Left cardiac atrium (tissue), 4 donors: ENCODE data around the gene FASTK. TPM values are rescaled to one million over a fixed set of nuclear protein-coding genes. Genes with fewer than 3 reads are reported as not detected.

Experiments used
- ATAC-seq, 2 donors: fragments of 200-7000 bp; cut with Tn5 transposase; one replicate each; pipeline ENCODE4 v1.9.1; 2020; ENCODE audit warnings: mild to moderate bottlenecking in 2 of 2, moderate library complexity in 2 of 2
- DNase-seq: peaks from one replicate; pipeline ENCODE4 v3.0.0-alpha.2; 2020
- intact Hi-C, 2 donors: fragments of 100-400 bp; cut with DNase I; formaldehyde crosslinking; loops; one replicate each; pipeline versions ENCODE4 v1.14.1 to v1.15.1; 2022 to 2023
- long read RNA-seq: library from polyadenylated mRNA; unstranded; transcript quantifications from one replicate; pipeline ENCODE4 v2.0.0, GENCODE V29; 2021
- total RNA-seq, 2 donors: library from RNA; stranded (reverse); fragmentation: NEBNext Ultra II Directional; extraction: Animal tissue kit (Norgen Biotek cat#: 25700); gene quantifications; one replicate each; pipeline ENCODE4 v1.2.1, GENCODE V29; 2021
- donor health status: DM: no; HTN: yes; CAD: no.
- donor health status: DM: no; HTN: yes; CAD: no; lungs with severe emphysema.
- donor health status: DM: yes; HTN: yes; CAD: no.
- donor health status: Dilated cardiomyopathy.

Gene FASTK, protein sequence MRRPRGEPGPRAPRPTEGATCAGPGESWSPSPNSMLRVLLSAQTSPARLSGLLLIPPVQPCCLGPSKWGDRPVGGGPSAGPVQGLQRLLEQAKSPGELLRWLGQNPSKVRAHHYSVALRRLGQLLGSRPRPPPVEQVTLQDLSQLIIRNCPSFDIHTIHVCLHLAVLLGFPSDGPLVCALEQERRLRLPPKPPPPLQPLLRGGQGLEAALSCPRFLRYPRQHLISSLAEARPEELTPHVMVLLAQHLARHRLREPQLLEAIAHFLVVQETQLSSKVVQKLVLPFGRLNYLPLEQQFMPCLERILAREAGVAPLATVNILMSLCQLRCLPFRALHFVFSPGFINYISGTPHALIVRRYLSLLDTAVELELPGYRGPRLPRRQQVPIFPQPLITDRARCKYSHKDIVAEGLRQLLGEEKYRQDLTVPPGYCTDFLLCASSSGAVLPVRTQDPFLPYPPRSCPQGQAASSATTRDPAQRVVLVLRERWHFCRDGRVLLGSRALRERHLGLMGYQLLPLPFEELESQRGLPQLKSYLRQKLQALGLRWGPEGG
- 10 to 100 TPM; 62.9 to 73.2 TPM for total RNA-seq
- long read RNA-seq, transcript FASTK-201 (10 exons, 1,827 nt), result major isoform, 120 of 169 reads
- long read RNA-seq, transcript FASTK-212 (10 exons, 1,764 nt), result minor isoform, 5 of 169 reads
- long read RNA-seq, partial matches to known transcripts, result 16 of 169 reads
- long read RNA-seq, other reads (novel, unspliced or antisense), result 21 of 169 reads

DNA sequence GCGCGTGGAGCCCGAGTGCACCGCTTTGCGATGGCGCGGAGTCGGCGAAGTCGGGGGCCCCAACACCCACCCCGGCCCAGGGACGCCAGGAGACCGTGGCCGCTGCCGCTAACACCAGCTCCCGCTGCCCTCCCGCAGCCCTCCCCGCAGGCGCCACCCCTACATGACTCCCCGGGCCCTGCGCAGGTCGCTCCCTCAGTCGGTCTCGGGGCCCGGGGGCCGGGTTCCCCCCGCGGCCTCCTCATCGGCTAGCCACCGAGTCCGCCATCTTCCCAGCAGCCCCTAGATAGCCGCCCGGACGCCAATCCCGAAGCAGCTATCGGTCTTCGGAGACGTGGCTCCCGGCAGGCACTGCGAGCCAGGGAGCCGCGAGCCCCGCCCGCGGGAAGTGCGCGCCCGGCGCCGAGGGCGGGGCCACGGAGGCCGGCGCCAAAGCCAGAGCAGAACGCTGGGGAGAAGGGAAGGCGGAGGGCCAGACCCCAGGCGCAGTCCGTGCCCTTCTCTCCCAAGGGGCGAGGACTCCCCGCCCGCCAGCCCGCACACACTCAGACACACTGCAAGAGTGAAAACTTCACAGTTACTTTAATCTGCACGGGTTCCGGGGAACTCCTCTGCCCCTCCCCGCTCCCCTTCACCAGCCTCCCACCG lies at the start of gene FASTK:
Gene FASTK (minus strand): TSS at position 288 of the 648 bp plus-strand sequence. CDS start 43 bp downstream, at position 245.
- intact Hi-C loops, result no loop called here
- ATAC-seq (peak; percentile 82 to 85), DNase-seq (peak; percentile 94)

- intact Hi-C loops, result loop anchor here in 1 of 2 donors (5.0 kb wide), 1 partner anchor 172 kb away; no protein-coding TSS in a partner anchor
- ATAC-seq, result no peak
- no peak for DNase-seq
Observed at GRCh38 chr7:151129960-151130591, 49.5 kb upstream of the FASTK start.

GRCh38 chr7:151129117-151129959 lies 48.7 kb upstream of the FASTK start:
- ATAC-seq (no peak), DNase-seq (no peak)
- intact Hi-C loops, result loop anchor here in 1 of 2 donors (5.0 kb wide), 1 partner anchor 173 kb away; no protein-coding TSS in a partner anchor

- no peak for ATAC-seq
- no peak for DNase-seq
- intact Hi-C loops, result loop anchor here in 1 of 2 donors (5.0 kb wide), 1 partner anchor 174 kb away; no protein-coding TSS in a partner anchor
Observed at GRCh38 chr7:151128716-151129115, 48.1 kb upstream of the FASTK start.

DNA sequence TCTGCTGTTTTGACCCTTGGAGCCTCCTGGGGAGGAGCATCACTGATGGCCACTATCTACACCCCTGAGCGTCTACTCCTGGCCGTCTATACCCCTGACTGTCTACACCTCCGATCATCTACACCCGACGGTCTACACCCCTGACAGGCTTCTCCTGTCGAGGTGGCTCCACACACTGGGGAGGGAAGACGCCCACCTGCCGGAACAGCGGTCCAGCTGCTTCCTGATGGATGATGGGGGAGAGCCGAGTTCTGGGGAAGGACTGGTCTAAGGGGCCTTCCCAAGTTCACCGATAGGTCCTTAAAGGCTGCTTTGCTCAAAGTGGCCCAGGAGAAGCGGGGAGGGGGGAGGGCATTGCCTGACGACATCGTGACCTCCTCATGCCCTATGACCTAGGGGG lies 47.5 kb upstream of the FASTK start:
- no peak for ATAC-seq
- intact Hi-C loops, result loop anchor here in 1 of 2 donors (5.0 kb wide), 1 partner anchor 174 kb away; no protein-coding TSS in a partner anchor

GRCh38 chr7:151126491-151127137 lies 46.0 kb upstream of the FASTK start:
- intact Hi-C loops, result loop anchor here in 1 of 2 donors (5.0 kb wide), 1 partner anchor 176 kb away; no protein-coding TSS in a partner anchor
- DNase-seq (no peak), ATAC-seq (no peak)

More for the DNA sequence above, 47.5 kb upstream of the FASTK start:
- DNase-seq, result no peak

DNA sequence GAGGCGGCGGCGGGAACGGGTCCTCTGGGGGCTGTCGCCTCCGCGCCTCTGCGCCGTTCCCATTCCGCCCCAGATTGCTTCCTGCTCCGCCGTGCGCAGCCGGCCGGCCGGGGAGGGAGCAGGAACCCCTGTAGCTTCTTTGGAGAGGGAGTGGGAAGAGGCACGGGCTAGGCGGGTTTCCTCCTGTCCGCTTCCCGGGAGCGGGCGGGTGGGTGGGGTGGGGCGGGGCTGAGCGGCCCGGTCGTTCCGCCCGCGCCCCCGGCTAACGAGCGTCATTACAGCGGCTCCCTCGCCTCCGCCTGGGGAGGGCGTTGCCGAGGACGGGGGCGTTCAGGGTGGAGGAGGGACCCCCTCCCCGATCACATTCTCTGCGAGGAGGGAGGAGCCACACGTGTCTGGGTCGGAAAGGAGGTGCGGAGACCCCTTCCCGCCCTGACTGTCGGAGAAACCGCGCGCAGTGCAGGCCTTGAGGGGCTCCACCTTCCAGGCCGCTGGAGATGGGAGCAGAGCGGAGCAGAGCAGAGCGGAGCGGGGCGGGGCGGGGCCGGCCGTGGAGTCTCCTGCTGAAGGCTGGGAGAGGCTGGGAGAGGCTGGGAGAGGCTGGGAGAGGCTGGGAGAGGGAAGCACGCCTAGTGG lies 45.4 kb upstream of the FASTK start:
- intact Hi-C loops, result loop anchor here (2.0 to 5.0 kb wide), 2 partner anchors 176 to 177 kb away; no protein-coding TSS in a partner anchor
- peak; percentile 19 to 41 for ATAC-seq
- no peak for DNase-seq

DNA sequence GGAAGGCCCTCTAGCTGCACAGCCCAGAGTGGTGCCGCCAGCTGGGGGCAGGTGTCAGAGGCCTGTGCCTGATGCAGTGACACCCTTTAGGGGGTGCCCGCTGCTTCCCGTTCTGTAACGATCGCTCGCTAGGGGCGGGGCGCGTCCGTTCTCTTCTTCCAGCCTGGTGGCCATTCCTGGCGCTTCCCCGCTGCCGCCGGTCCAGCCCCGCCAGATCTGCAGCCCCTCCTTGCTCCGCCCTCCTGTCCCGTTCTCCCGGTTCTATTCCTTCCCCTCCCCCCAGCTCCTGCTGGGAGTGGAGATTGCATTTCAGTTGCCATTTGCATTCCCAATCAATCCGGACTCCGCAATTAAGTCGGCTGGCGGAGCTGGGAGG lies 44.8 kb upstream of the FASTK start:
- intact Hi-C loops, result loop anchor here (2.0 to 5.0 kb wide), 2 partner anchors 177 kb away; no protein-coding TSS in a partner anchor
- DNase-seq (peak; percentile 58), ATAC-seq (peak; percentile 38 to 58)

- intact Hi-C loops, result loop anchor here (1.0 to 5.0 kb wide), 4 partner anchors 47 to 178 kb away; no protein-coding TSS in a partner anchor
- no peak for ATAC-seq
- DNase-seq, result no peak
Observed at GRCh38 chr7:151124899-151125399, 44.3 kb upstream of the FASTK start.

- DNase-seq (no peak), ATAC-seq (no peak)
- intact Hi-C loops, result loop anchor here (1.0 to 5.0 kb wide), 3 partner anchors 48 to 178 kb away; no protein-coding TSS in a partner anchor
Observed at GRCh38 chr7:151124481-151124880, 43.9 kb upstream of the FASTK start.

- peak; percentile 89 for DNase-seq
- ATAC-seq, result peak; percentile 77 to 80
- intact Hi-C loops, result loop anchor here (1.0 to 5.0 kb wide), 3 partner anchors 48 to 179 kb away; no protein-coding TSS in a partner anchor
Observed at GRCh38 chr7:151123822-151124464, 43.3 kb upstream of the FASTK start.

DNA sequence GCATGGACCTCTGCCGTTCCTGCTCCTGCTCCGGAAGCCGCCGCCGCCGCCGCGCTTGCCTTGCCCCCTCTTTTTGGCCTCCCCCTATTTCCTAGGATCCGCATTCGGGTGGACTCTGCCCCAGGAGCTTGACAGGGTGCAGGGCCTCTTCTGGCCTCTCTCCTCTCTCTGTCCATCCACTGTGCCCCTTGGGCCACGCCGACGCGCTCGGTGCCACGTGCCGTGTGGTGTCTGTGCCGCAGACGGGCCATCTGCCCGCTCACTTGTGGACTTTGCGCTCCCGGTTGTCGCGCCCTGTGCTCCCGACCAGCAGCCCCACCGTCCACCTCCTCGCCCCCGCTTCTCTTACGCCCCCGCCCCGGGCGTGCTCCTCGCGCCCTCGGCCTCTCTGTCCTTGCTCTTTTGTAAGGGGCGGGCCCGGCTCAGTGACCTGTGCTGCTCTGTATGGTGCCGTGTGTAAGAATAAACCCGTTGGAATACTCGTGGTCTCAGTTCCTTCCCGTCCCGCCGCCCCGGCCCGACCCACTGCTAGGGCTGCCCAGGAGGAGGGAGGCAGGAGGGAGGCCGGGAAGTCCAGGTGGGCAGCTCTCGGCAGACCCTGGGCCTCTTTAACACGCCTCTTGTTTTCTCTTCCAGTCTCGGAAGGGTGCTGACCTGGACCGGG lies 42.7 kb upstream of the FASTK start:
- intact Hi-C loops, result loop anchor here in 1 of 2 donors (5.0 kb wide), 1 partner anchor 49 kb away; no protein-coding TSS in a partner anchor
- no peak for ATAC-seq
- DNase-seq, result no peak

- ATAC-seq, result no peak
- intact Hi-C loops, result loop anchor here in 1 of 2 donors (5.0 kb wide), 1 partner anchor 50 kb away; no protein-coding TSS in a partner anchor
- DNase-seq, result no peak
Observed at GRCh38 chr7:151122796-151123157, 42.2 kb upstream of the FASTK start.

DNA sequence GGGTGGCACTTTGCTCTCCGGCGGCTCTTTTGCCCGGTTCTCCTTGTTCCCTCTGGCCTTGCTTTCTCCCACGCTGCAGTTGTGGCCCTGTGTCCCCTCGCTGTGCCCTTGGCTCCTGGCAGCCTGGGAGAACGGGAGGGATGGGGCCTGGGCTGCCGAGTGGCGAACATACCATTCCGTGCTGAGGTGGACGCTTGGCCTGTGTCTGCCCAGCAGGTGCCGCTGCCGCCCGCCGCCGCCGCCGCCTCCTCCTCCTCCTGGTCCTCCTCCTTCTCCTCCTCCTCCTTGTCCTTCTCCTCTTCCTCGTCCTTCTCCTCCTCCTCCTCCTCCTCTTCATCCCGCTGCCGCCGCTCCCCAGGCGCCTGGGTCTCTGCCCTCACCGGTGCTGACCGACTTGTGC lies 41.7 kb upstream of the FASTK start:
- intact Hi-C loops, result loop anchor here in 1 of 2 donors (5.0 kb wide), 1 partner anchor 50 kb away; no protein-coding TSS in a partner anchor
- ATAC-seq (no peak), DNase-seq (no peak)
